Activated T-helper 2 cell treated with anti-CD3 and anti-CD28 coated beads, Interferon-gamma antibody, Interleukin-2, Interleukin-4, amounts not matched to agents 10 μg/mL and 5 μg/mL and 100 μg/mL, durations not matched to agents 14 hours and 24 hours and 36 hours (primary cell): Measurements from ENCODE around the gene ZNF35. TPM values are rescaled to one million over a fixed set of nuclear protein-coding genes. Genes with fewer than 3 reads are reported as not detected.
"Not testable (repeated sequence)": the region's sequence is repeated elsewhere in the genome, so short reads cannot be mapped to it uniquely, and the experiment has no call there.

Experiments used
- DNase-seq: peaks from one replicate; pipeline ENCODE4 v3.0.0; 2021; ENCODE audit warnings: low spot score
- H3K27ac Mint-ChIP-seq: one replicate; pipeline ENCODE4 v1.8.0; 2021; ENCODE audit warnings: mixed read lengths
- H3K27me3 Mint-ChIP-seq: one replicate; pipeline ENCODE4 v1.8.0; 2021; ENCODE audit warnings: low read depth, mixed read lengths
- H3K36me3 Mint-ChIP-seq: one replicate; pipeline ENCODE4 v1.8.0; 2021; ENCODE audit warnings: low read depth, mixed read lengths
- H3K4me1 Mint-ChIP-seq: one replicate; pipeline ENCODE4 v1.8.0; 2021; ENCODE audit warnings: low read depth, mixed read lengths
- H3K4me3 Mint-ChIP-seq: one replicate; pipeline ENCODE4 v1.8.0; 2021; ENCODE audit warnings: low read depth, mild to moderate bottlenecking, moderate library complexity, mixed read lengths
- H3K9me3 Mint-ChIP-seq: one replicate; pipeline ENCODE4 v1.8.0; 2021; ENCODE audit warnings: mixed read lengths
- intact Hi-C: fragments of 100-400 bp; cut with micrococcal nuclease; formaldehyde crosslinking; loops from one replicate; pipeline ENCODE4 v1.15.1; 2023
- total RNA-seq: library from RNA; stranded (reverse); gene quantifications from 2 replicates; pipeline ENCODE4 v1.2.3, GENCODE V29; 2022

ZNF35 gene
- total RNA-seq, 1 donor from 2014 or later, result 2.9 TPM

- Mint-ChIP-seq H3K4me1 (no peaks in the 10 kb centered on the region), H3K36me3 (peaks cover 55% of the 10 kb centered on the region), H3K27ac (no peak overlapping the region), H3K4me3 (no peak overlapping the region), H3K9me3 (peaks cover 63% of the 10 kb centered on the region), H3K27me3 (no peaks in the 10 kb centered on the region)
- intact Hi-C loops, result no loop called here
- DNase-seq, result no peak
Observed at GRCh38 chr3:44659434-44659833, 10.9 kb downstream of the ZNF35 start.

- Mint-ChIP-seq H3K27me3 (no peaks in the 10 kb centered on the region), H3K9me3 (peaks cover 70% of the 10 kb centered on the region), H3K27ac (no peak overlapping the region), H3K4me3 (no peak overlapping the region), H3K4me1 (no peaks in the 10 kb centered on the region), H3K36me3 (peaks cover 47% of the 10 kb centered on the region)
- intact Hi-C loops, result no loop called here
- DNase-seq, result no peak
Observed at GRCh38 chr3:44661189-44661588, 12.7 kb downstream of the ZNF35 start.

DNA sequence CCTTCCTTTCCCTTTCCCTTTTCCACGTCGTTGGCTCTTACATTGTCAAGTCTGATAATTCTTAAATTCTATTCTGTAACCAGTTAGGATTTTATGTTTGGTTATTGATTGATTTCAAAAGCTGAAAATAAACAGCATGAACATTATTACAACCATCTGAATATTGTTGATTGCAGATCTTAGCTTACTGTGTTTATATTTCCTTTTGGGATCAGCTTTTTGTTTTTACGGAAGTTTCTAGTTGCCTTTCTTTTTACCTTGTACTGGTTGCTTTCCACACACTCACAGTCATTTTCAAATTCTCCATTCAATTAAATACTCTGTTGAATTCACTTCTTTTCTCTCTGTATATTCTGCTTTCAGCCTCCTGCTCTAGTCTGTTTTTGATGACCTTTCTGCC is 16.6 kb downstream of the ZNF35 start:
- DNase-seq, result no peak
- H3K36me3 Mint-ChIP-seq, result peaks cover 10% of the 10 kb centered on the region
- no peak overlapping the region for H3K27ac Mint-ChIP-seq
- no peak overlapping the region for H3K4me3 Mint-ChIP-seq
- H3K27me3 Mint-ChIP-seq, result no peaks in the 10 kb centered on the region
- H3K9me3 Mint-ChIP-seq, result peaks cover 39% of the 10 kb centered on the region
- intact Hi-C loops, result no loop called here
- no peaks in the 10 kb centered on the region for H3K4me1 Mint-ChIP-seq

DNA sequence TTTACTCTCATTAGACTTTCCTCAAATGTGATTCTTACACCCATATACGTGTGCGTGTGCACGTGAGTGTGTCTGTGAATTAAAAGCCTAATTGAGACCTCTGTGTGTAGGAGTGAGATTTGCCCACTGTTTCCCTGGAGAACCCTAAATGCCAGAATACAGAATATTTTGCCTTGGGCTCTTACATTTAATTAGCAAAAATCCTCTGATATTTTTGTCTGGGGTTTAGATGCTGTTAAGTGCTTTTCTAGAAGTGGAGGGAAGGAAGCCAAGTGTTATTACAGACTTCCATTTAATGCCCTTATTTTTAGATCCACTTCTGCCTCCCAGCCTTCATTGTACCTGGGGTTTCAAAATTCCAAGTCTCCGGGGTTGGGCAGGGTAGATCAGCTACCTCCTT is 17.8 kb downstream of the ZNF35 start:
- intact Hi-C loops, result no loop called here
- Mint-ChIP-seq H3K9me3 (peaks cover 32% of the 10 kb centered on the region), H3K27me3 (no peaks in the 10 kb centered on the region), H3K36me3 (peaks cover 4% of the 10 kb centered on the region), H3K4me1 (no peaks in the 10 kb centered on the region), H3K4me3 (no peak overlapping the region), H3K27ac (no peak overlapping the region)
- DNase-seq, result no peak

- no peak overlapping the region for H3K27ac Mint-ChIP-seq
- intact Hi-C loops, result no loop called here
- no peaks in the 10 kb centered on the region for H3K4me1 Mint-ChIP-seq
- no peak for DNase-seq
- no peak overlapping the region for H3K4me3 Mint-ChIP-seq
- no peaks in the 10 kb centered on the region for H3K27me3 Mint-ChIP-seq
- H3K9me3 Mint-ChIP-seq, result peaks cover 34% of the 10 kb centered on the region
- H3K36me3 Mint-ChIP-seq, result no peaks in the 10 kb centered on the region
Observed at GRCh38 chr3:44669760-44670159, 21.2 kb downstream of the ZNF35 start.

DNA sequence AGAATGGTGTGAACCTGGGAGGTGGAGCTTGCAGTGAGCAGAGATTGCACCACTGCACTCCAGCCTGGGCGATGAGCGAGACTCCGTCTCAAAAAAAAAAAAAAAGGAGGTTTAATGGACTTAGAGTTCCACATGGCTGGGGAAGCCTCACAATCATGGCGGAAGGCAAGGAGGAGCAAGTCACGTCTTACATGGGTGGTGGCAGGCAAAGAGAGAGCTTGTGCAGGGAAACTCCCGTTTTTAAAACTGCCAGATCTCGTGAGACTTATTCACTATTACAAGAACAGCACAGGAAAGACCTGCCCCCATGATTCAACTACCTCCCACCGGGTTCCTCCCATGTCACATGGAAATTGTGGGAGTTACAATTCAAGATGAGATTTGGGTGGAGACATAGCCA is 24.9 kb downstream of the ZNF35 start:
- DNase-seq, H3K4me3 Mint-ChIP-seq, H3K36me3 Mint-ChIP-seq, H3K27ac Mint-ChIP-seq, H3K4me1 Mint-ChIP-seq, intact Hi-C loops, H3K27me3 Mint-ChIP-seq: not testable (repeated sequence)
- H3K9me3 Mint-ChIP-seq, result peaks cover 31% of the 10 kb centered on the region

GRCh38 chr3:44674211-44674610 is 25.7 kb downstream of the ZNF35 start:
- H3K9me3 Mint-ChIP-seq, result peaks cover 30% of the 10 kb centered on the region
- no peak for DNase-seq
- no peak overlapping the region for H3K4me3 Mint-ChIP-seq
- H3K4me1 Mint-ChIP-seq, result no peaks in the 10 kb centered on the region
- no peaks in the 10 kb centered on the region for H3K36me3 Mint-ChIP-seq
- intact Hi-C loops, result no loop called here
- H3K27me3 Mint-ChIP-seq, result no peaks in the 10 kb centered on the region
- H3K27ac Mint-ChIP-seq, result no peak overlapping the region

GRCh38 chr3:44678480-44679116 is 30.1 kb downstream of the ZNF35 start:
- Mint-ChIP-seq H3K9me3 (peaks cover 46% of the 10 kb centered on the region), H3K27ac (no peak overlapping the region), H3K4me3 (no peak overlapping the region), H3K36me3 (peaks cover 5% of the 10 kb centered on the region), H3K27me3 (no peaks in the 10 kb centered on the region), H3K4me1 (no peaks in the 10 kb centered on the region)
- DNase-seq, result no peak
- intact Hi-C loops, result no loop called here

DNA sequence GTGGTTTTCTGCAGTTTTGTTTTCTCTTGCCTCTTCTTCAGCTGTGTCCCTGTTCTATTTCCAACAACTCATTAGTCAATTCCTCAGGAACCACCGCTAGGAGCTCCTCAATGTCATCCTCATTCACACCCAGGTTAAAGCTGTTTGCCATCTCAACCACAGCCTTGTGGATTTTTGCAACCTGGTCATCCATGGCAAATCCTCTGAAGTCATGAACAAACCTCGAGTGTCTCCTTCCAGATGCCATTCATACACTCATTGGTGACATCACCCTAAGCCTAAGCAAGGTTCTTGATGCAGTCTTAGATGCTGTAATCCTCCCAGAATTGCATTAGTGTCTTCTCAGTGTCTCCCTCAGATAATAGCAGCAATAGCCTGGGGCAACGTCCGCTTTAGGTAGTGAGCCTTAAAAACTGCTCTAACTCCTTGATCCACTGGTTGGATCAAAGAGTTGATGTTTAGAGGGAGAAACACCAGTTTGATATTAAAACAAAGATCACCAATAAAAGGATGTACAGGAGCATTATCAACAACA is 32.5 kb downstream of the ZNF35 start:
- no peak overlapping the region for H3K27ac Mint-ChIP-seq
- peaks cover 8% of the 10 kb centered on the region for H3K4me1 Mint-ChIP-seq
- H3K36me3 Mint-ChIP-seq, result peaks cover 24% of the 10 kb centered on the region

GRCh38 chr3:44682182-44682896 is 33.8 kb downstream of the ZNF35 start:
- H3K4me3 Mint-ChIP-seq, result no peak overlapping the region
- no peak overlapping the region for H3K27ac Mint-ChIP-seq
- H3K27me3 Mint-ChIP-seq, result peaks cover 6% of the 10 kb centered on the region
- H3K4me1 Mint-ChIP-seq, result peaks cover 8% of the 10 kb centered on the region
- intact Hi-C loops, result no loop called here
- peaks cover 57% of the 10 kb centered on the region for H3K9me3 Mint-ChIP-seq
- DNase-seq, result no peak
- peaks cover 29% of the 10 kb centered on the region for H3K36me3 Mint-ChIP-seq

More for the DNA sequence above, 32.5 kb downstream of the ZNF35 start:
- intact Hi-C loops, result no loop called here
- no peak overlapping the region for H3K4me3 Mint-ChIP-seq
- H3K9me3 Mint-ChIP-seq, result peaks cover 51% of the 10 kb centered on the region
- DNase-seq, result no peak
- peaks cover 6% of the 10 kb centered on the region for H3K27me3 Mint-ChIP-seq

DNA sequence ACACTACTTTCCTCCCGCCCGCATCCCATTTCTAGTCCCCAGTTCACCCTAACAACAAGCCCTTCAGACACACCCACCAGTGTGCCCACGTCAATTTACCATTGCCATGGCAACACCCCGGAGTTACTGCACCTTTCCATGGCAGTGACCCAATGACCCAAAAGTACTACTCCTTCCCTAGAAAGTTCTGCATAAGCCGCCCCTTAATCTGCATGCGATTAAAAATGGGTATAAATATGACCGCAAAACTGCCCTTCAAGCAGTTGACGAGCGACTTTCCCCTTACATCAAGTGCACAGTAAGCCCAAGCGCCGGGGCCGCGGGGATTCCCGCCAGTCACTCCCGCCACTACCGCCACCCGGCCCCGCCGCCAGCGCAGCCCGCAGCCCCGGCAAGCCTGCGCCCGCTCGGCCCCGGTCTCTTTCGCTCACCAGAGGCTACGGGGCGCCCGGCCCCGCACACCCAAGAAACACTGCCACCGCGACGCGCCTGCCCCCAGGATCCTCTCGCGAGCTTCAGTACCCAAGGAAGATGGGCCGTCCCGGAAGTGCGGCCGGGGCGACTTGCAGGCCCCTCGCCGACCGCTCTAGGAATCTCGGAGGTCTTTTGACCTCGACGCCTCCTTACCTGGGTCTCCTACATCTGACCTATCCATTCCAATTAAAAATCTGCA is 36.7 kb downstream of the ZNF35 start:
- Mint-ChIP-seq H3K4me1 (peaks cover 8% of the 10 kb centered on the region), H3K36me3 (peaks cover 29% of the 10 kb centered on the region), H3K4me3 (peak overlapping the region; percentile 79), H3K27ac (no peak overlapping the region), H3K9me3 (peaks cover 65% of the 10 kb centered on the region), H3K27me3 (peaks cover 6% of the 10 kb centered on the region)
- DNase-seq, result peak; percentile 15
- intact Hi-C loops, result no loop called here

GRCh38 chr3:44687898-44688297 is 39.4 kb downstream of the ZNF35 start:
- peaks cover 8% of the 10 kb centered on the region for H3K4me1 Mint-ChIP-seq
- H3K4me3 Mint-ChIP-seq, result no peak overlapping the region
- H3K9me3 Mint-ChIP-seq, result peaks cover 57% of the 10 kb centered on the region
- no peak overlapping the region for H3K27ac Mint-ChIP-seq
- no peak for DNase-seq
- intact Hi-C loops, result no loop called here
- peaks cover 24% of the 10 kb centered on the region for H3K36me3 Mint-ChIP-seq
- H3K27me3 Mint-ChIP-seq, result peaks cover 6% of the 10 kb centered on the region
